SHP77 (cell line): ENCODE results near the gene CD48.

Experiments used
- DNase-seq, 2 experiments: peaks; one replicate each; lab custom pipeline; 2025; lab: John Stamatoyannopoulos, UW

Gene CD48

GRCh38 chr1:160675641-160676410 lies 35.8 kb downstream of the CD48 start:
- DNase-seq: peak; percentile 2 to 43

- no peak for DNase-seq
Measured at GRCh38 chr1:160674415-160674814, 37.2 kb downstream of the CD48 start.

GRCh38 chr1:160672789-160673695 lies 38.6 kb downstream of the CD48 start:
- DNase-seq: no peak

GRCh38 chr1:160671603-160672517 lies 39.8 kb downstream of the CD48 start:
- no peak for DNase-seq

GRCh38 chr1:160670701-160671100 lies 40.9 kb downstream of the CD48 start:
- no peak for DNase-seq

GRCh38 chr1:160669802-160670201 lies 41.8 kb downstream of the CD48 start:
- DNase-seq: no peak

GRCh38 chr1:160669276-160669675 lies 42.3 kb downstream of the CD48 start:
- no peak for DNase-seq

GRCh38 chr1:160667896-160668295 lies 43.7 kb downstream of the CD48 start:
- DNase-seq: no peak

- no peak for DNase-seq
Measured at GRCh38 chr1:160666079-160666442, 45.6 kb downstream of the CD48 start.

GRCh38 chr1:160665330-160666078 lies 46.1 kb downstream of the CD48 start:
- DNase-seq: no peak

GRCh38 chr1:160664573-160665051 lies 47.0 kb downstream of the CD48 start:
- DNase-seq: no peak

GRCh38 chr1:160662910-160663309 lies 48.7 kb downstream of the CD48 start:
- no peak for DNase-seq

- no peak for DNase-seq
Measured at GRCh38 chr1:160659566-160659965, 52.1 kb downstream of the CD48 start.

GRCh38 chr1:160658814-160659193 lies 52.8 kb downstream of the CD48 start:
- no peak for DNase-seq

GRCh38 chr1:160658162-160658813 lies 53.3 kb downstream of the CD48 start:
- no peak for DNase-seq

GRCh38 chr1:160657250-160657781 lies 54.3 kb downstream of the CD48 start:
- no peak for DNase-seq

GRCh38 chr1:160656737-160657136 lies 54.9 kb downstream of the CD48 start:
- DNase-seq: no peak

- no peak for DNase-seq
Measured at GRCh38 chr1:160653620-160654016, 58.0 kb downstream of the CD48 start.

GRCh38 chr1:160652924-160653619 lies 58.5 kb downstream of the CD48 start:
- no peak for DNase-seq
